ENCODE results near the gene VAV3.
"Not testable (repeated sequence)": the region's sequence is repeated elsewhere in the genome, so short reads cannot be mapped to it uniquely, and the experiment has no call there.

VAV3 gene

DNA sequence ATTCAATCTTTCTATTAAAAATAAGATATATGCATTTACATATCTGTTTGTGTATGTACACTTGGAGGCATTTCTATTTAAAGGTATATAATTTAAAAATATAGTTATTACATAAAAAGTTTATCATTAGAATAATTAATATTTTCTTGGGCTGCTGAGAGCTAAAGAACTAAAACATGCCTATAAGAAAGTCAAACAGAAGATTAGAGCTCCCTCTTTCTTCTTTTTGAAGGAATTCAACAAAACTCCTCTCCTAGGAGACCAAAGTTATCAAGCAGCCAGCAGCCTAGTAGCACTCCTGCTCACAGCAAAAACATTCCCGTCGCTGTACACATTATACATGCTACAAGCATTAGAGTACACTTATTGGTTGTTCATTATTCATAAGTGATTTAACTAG, 216.4 kb downstream of the VAV3 start:
- no peak for DNase-seq (ENCODE audit: low spot score)
- TF ChIP-seq, protein P1, sequence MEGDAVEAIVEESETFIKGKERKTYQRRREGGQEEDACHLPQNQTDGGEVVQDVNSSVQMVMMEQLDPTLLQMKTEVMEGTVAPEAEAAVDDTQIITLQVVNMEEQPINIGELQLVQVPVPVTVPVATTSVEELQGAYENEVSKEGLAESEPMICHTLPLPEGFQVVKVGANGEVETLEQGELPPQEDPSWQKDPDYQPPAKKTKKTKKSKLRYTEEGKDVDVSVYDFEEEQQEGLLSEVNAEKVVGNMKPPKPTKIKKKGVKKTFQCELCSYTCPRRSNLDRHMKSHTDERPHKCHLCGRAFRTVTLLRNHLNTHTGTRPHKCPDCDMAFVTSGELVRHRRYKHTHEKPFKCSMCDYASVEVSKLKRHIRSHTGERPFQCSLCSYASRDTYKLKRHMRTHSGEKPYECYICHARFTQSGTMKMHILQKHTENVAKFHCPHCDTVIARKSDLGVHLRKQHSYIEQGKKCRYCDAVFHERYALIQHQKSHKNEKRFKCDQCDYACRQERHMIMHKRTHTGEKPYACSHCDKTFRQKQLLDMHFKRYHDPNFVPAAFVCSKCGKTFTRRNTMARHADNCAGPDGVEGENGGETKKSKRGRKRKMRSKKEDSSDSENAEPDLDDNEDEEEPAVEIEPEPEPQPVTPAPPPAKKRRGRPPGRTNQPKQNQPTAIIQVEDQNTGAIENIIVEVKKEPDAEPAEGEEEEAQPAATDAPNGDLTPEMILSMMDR (IDR thresholded peaks at IDR 0.05; ENCODE audit: extremely low read depth, insufficient read depth, missing control alignments), result peak; percentile 23
- in situ Hi-C loops (cut with MboI; ENCODE audit: low pct_unique_long_range_greater_than_20kb, low sequenced_read_pairs, unreplicated experiment), result no loop called here

DNA sequence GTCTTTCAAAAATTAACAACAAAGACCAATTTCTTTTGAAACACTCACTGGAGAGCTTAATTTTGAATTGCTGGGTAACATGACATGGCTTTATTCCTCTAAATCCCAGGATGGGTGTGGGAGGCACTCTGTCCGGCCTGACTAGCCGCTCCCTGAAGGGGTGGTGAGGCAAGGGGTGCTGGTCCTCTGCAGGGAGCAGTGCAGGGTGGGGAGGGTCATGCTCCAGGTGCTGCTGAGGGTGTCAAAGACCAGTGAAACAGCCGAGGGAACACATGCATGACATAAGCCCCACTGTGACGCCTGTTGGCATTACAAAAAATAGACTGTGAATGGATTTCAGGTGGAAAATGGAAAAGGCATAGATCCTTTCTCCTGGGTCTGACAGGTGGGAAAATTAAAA, 223.7 kb downstream of the VAV3 start:
- TF ChIP-seq, protein P1 (IDR thresholded peaks at IDR 0.05; ENCODE audit: extremely low read depth, insufficient read depth, missing control alignments), result no peak
- no peak for DNase-seq (ENCODE audit: low spot score)
- in situ Hi-C loops (cut with MboI; ENCODE audit: low pct_unique_long_range_greater_than_20kb, low sequenced_read_pairs, unreplicated experiment), result no loop called here

DNA sequence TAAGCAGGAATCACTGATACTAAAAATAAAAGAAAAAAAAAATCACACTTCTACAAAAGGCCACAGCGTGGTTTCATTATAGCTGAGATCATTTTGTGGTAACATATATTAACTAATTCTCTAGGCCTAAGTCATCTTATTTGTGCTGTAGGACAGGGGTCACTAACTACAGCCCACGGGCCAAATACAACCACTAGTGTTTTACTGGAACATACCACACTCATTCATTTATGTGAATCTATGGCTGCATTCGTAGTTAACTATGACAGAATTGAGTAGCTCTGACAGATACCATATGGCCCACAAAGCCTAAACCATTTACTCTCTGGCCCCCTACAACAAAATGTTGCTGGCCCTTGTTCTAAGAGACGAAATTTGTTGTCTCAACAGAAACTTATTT, 224.4 kb downstream of the VAV3 start:
- no peak for DNase-seq (ENCODE audit: low spot score)
- in situ Hi-C loops (cut with MboI; ENCODE audit: low pct_unique_long_range_greater_than_20kb, low sequenced_read_pairs, unreplicated experiment), result no loop called here
- TF ChIP-seq, protein P1 (IDR thresholded peaks at IDR 0.05; ENCODE audit: extremely low read depth, insufficient read depth, missing control alignments), result no peak

DNA sequence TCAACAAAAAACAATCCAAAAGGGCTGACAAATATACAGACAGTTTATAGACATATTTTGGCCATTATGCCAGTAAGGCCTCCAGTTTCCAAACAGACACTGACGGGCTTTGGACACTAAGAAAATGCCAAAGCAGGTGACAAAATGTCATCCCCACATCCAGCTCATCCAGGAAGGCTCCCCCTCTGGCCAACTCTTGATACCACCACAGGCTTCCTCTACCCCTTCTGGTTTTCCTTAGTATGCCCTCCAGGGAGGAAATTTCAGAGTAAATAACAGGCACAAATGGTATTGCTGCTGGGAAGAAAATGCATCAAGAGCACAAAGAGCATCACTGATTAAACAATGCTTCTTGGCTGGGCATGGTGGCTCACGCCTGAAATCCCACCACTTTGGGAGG, 225.3 kb downstream of the VAV3 start:
- DNase-seq (ENCODE audit: low spot score), result no peak
- TF ChIP-seq, protein P1 (IDR thresholded peaks at IDR 0.05; ENCODE audit: extremely low read depth, insufficient read depth, missing control alignments), result no peak
- in situ Hi-C loops (cut with MboI; ENCODE audit: low pct_unique_long_range_greater_than_20kb, low sequenced_read_pairs, unreplicated experiment), result no loop called here

DNA sequence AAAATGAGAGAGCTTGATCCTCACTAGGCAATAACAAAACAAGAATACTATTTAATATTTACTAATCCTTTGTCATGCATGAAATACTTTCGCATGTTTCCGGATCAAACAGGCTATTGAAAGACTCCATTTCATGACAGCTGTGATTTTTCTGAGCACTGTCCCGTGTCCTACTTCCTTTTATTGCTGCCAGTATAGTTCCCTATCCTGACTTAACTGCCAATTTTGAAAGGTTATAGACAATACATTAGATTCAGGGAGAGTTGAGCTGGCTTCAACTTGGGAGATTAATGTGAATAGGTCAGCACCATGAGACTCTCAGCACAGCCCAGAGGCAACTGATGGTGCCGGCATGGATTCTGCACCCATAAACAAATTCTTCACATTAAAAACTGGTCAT, 225.8 kb downstream of the VAV3 start:
- DNase-seq (ENCODE audit: low spot score), result no peak
- TF ChIP-seq, protein P1 (IDR thresholded peaks at IDR 0.05; ENCODE audit: extremely low read depth, insufficient read depth, missing control alignments), result no peak
- in situ Hi-C loops (cut with MboI; ENCODE audit: low pct_unique_long_range_greater_than_20kb, low sequenced_read_pairs, unreplicated experiment), result no loop called here

DNA sequence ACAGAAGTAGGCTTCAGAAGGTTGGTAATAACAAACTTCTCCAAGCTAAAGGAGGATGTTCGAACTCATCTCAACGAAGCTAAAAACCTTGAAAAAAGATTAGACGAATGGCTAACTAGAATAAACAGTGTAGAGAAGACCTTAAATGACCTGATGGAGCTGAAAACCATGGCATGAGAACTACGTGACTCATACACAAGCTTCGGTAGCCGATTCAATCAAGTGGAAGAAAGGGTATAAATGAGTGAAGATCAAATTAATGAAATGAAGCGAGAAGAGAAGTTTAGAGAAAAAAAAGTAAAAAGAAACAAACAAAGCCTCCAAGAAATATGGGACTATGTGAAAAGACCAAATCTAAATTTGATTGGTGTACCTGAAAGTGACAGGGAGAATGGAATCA, 231.6 kb downstream of the VAV3 start:
- in situ Hi-C loops (cut with MboI; ENCODE audit: low pct_unique_long_range_greater_than_20kb, low sequenced_read_pairs, unreplicated experiment), result not testable (repeated sequence)

DNA sequence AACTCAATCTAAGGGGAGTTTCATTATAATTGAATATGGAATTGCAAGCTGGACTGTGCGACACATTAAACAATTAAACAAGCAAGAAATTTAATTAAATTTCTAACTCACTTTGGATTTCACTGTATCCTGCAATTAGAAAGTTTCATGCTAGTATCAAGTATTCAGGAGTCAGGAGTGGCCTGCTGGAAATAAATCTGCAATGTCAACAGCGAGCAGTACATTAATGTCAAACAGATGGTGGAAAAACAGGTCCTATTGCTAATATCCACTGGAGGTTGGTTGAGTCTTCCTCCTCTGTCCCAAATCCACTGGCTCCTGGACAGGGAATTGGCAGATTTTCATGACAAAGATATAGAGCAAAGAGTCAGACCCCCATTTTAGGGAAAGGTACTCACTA, 237.1 kb downstream of the VAV3 start:
- DNase-seq (ENCODE audit: low spot score), result no peak
- TF ChIP-seq, protein P1 (IDR thresholded peaks at IDR 0.05; ENCODE audit: extremely low read depth, insufficient read depth, missing control alignments), result no peak
- in situ Hi-C loops (cut with MboI; ENCODE audit: low pct_unique_long_range_greater_than_20kb, low sequenced_read_pairs, unreplicated experiment), result no loop called here

More for the DNA sequence above, 231.6 kb downstream of the VAV3 start:
- DNase-seq (ENCODE audit: low spot score), result not testable (repeated sequence)

Data from GM13977 (cell line).